ENCODE data around the gene ING4.

ING4 gene

DNA sequence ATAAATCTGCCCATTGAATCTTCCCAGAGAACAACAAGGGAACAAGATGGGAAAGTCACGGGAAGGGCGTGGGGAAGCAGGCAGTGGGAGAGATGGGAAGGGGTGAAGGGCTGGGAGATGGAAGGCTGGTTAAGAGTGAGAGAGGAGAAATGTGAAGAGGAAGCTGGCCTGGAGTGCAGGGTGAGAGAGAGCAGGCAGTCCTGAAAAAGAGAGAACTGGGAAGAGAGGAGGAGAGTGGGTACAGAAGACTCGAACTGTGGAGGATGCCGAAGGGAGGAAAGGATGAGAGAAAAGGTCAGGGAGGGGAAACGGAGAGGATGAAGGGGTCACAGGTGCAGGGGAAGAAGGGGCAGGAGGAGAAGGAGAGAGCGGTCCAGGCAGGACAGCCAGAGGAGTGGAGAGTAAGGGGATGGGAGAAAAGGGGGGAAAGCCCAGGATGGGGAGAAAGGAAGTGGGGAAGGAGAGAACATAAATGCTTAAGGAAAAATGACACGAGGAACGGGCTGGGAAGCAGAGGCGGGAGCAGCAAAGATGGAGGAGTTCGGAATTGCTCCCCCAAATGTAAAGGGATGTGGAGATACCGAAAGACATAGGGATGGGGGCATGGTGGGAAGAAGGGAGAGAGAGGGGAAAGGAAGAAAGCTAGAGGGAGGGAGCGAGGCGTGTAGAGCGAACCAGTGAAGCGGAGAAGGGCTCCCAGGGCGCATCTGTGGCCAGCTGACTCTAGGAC lies 36.5 kb upstream of the ING4 start:
- DNase-seq (ENCODE audit: low read depth), result no peak
- TF ChIP-seq, protein P1, sequence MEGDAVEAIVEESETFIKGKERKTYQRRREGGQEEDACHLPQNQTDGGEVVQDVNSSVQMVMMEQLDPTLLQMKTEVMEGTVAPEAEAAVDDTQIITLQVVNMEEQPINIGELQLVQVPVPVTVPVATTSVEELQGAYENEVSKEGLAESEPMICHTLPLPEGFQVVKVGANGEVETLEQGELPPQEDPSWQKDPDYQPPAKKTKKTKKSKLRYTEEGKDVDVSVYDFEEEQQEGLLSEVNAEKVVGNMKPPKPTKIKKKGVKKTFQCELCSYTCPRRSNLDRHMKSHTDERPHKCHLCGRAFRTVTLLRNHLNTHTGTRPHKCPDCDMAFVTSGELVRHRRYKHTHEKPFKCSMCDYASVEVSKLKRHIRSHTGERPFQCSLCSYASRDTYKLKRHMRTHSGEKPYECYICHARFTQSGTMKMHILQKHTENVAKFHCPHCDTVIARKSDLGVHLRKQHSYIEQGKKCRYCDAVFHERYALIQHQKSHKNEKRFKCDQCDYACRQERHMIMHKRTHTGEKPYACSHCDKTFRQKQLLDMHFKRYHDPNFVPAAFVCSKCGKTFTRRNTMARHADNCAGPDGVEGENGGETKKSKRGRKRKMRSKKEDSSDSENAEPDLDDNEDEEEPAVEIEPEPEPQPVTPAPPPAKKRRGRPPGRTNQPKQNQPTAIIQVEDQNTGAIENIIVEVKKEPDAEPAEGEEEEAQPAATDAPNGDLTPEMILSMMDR (IDR thresholded peaks at IDR 0.05; ENCODE audit: insufficient read depth, low read depth, low read length, missing control alignments), result no peak
- no peak overlapping the region for H3K4me3 ChIP-seq (ENCODE audit: low read depth, low read length)

DNA sequence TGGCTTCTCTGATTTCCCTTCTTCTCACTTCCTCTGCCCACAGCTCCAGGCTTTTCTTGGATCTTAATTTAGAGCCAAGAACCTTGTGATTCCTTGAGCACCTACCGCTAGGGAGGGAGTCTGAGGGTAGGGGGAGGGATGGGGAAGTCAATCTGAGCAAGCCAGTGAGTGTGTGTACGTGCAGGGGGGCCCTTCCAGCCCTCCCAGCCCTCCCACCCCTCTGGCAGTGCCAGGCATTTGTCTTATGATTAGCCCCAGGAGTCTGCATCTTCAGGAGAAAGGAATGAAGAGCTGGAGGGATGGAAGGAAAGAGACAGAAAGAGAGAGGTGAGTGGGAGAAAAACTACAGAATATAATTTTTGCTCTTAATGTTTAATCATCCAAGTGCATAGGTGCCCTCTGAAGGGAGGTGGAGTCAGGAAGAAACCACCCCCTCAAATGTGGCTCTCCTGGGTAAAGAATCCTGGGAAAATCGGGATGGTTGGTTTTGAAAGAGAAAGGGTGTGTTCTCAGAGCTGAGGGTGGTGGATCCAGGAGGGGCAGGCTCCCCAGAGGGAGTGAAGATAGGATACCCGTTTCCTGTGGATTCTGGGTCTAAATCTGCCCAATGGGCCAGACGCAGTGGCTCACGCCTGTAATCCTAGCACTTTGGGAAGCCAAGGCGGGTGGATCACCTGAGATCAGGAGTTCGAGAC lies 35.6 kb upstream of the ING4 start:
- TF ChIP-seq, protein P1 (IDR thresholded peaks at IDR 0.05; ENCODE audit: insufficient read depth, low read depth, low read length, missing control alignments), result no peak
- H3K4me3 ChIP-seq (ENCODE audit: low read depth, low read length), result no peak overlapping the region
- DNase-seq (ENCODE audit: low read depth), result no peak

DNA sequence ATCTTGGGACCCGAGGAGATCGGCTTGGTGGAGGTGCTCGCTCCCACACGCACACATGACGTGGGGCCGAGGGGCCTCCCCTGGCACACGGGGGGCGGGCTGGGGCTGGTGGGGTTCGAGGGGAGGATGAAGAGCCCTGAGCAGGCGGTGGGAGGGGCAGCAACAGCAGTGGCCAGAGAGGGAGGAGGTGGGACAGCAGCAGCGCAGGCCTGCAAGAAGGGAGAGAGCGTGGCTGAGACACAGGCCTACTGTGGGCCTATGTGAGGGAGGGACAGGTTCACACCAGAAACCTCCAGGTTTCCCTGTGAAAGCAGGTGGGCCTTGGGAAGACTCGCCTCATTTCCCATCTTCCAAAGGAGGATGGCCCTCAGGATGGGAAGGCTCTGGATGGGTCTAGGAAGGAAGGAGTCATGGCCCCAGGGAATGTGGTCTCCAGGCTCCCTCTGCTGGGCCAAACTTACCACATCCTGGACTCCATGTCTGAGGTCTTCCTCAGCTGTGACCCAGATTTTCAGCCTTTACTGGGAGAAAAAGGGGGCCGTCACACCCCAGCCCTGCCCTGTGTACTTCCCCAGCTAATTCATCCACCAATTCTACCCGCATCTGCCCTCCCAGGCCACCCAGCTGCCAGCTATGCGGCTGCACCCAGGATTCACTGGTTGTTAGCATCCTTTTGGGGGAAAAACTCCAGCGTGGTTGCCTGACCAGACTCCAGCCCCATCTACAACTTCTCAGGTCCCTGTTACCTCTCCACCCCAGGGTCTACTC lies 34.8 kb upstream of the ING4 start:
- TF ChIP-seq, protein P1 (IDR thresholded peaks at IDR 0.05; ENCODE audit: insufficient read depth, low read depth, low read length, missing control alignments), result peak; percentile 69
- DNase-seq (ENCODE audit: low read depth), result peak; percentile 48
- no peak overlapping the region for H3K4me3 ChIP-seq (ENCODE audit: low read depth, low read length)

DNA sequence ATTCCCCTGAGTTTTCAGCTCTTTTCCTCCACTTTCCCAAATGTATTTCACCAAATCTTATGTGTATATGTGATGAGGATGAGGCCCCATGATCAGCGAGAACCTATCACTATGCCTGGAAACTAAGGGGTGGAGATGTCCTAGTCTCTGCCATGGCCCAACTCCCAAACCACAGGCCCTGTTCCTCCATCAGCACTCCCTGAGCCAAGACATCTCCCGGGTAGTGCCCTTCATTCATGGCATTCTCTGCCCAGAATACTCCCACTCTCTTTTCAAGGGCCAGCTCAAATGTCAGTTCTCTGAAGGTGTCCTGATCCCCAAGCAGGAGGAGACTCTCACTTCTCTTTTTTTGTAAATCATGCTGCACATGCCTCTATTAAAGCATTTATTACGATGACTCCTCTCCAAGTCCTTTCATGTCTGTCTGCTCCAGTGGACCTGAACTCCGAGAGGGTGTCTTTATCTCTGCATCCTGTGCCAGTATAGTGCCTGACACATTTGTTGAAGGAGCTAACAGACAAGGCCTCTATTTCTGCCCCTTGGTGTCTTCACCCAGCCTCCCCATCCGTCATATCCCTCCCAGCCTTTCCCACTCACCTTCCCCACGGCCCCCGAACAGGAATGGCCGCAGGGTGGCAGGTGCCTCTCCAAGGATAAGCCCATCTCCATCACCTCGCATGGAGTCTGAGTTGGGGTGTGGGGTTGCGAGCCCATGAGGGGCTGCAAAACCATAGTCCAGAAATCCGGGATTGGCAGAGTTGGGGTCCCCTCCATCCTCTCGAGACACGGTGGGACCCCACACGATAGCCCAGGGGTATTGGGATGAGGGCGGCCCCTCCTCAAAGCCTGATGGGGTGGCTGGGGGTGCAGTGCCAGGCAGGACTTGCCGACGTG lies 34.0 kb upstream of the ING4 start:
- DNase-seq (ENCODE audit: low read depth), result peak; percentile 69
- TF ChIP-seq, protein P1 (IDR thresholded peaks at IDR 0.05; ENCODE audit: insufficient read depth, low read depth, low read length, missing control alignments), result no peak
- H3K4me3 ChIP-seq (ENCODE audit: low read depth, low read length), result no peak overlapping the region

DNA sequence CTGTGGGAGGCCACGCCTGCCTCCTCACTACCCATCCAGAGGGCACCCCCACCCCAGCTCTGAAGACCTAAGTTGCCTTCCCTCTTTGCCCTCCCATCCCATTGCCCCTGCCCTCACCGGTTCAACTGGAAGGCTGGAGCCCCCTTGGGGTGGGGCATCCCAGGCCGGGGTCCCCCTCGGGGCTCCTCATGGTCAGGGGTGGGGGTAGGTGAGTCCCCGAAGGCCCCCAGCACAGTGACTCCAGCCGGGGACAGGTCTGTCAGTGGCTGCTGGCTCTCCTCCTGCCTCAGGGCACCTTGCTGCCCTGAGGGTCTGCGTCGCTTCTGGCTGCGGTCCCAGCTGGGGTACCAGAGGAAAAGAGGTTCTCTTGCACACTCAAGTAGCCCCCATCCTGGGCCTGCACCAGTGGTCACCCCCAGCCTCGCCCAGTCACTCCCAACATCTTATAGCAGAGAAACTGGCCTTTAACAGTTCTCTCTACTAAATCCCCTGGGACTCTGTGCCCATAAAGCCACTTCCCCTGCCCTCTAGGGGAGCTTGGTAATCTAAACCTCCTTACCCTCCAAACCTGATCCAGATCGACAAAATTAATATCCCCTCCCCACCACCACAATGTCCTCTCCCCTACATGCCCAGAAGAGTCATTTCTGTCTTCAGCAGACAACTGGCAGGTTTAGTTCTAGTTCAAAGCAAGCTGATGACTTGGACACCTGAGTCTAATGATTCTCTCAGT lies 32.6 kb upstream of the ING4 start:
- no peak overlapping the region for H3K4me3 ChIP-seq (ENCODE audit: low read depth, low read length)
- no peak for DNase-seq (ENCODE audit: low read depth)
- TF ChIP-seq, protein P1 (IDR thresholded peaks at IDR 0.05; ENCODE audit: insufficient read depth, low read depth, low read length, missing control alignments), result no peak

DNA sequence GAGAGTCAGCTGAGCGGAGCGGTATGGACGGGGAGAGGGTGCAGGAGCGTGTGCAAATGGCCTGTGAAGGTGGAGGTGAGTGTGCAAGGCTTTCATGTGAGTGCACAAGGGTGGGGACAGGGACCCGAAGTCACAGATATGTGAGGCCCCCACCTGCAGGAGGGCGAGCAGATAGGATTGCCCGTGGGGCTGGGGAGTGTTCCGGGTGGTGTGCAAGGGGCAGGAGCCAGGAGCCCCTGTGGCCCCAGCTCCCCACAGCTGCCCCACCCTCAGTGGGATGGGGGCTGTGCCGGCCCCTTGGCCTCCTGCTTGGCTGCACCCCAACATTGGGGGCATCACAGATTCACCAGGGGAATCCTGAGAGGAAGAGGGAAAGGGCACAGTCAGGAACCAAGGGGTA lies 31.8 kb upstream of the ING4 start:
- TF ChIP-seq, protein P1 (IDR thresholded peaks at IDR 0.05; ENCODE audit: insufficient read depth, low read depth, low read length, missing control alignments), result no peak
- no peak for DNase-seq (ENCODE audit: low read depth)
- no peak overlapping the region for H3K4me3 ChIP-seq (ENCODE audit: low read depth, low read length)

All from GM12865 (cell line).